Measurements from ENCODE around the gene IL17A. TPM values are rescaled to one million over a fixed set of nuclear protein-coding genes. Genes with fewer than 3 reads are reported as not detected.

The IL17A gene
- total RNA-seq, 1 donor: not detected

DNA sequence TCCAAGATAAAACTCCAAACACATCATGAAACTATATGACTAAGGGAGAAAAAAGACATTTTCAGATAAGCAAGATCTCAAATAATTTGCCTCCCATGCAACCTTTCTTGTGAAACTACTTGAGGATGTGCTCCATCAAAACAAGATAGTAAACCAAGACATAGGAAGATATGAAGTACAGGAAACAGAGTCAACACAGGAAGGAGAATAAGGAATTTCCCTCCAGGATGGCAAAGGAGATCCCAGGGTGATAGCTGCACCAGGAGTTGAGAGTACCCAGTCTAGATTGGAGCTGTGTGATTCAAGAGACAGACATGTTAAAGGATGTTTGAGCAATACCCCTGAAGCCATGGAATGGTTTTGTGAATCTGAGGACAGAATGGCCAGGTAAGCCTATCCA lies 15.3 kb downstream of the IL17A start:
- H3K27me3 ChIP-seq (ENCODE audit: insufficient read depth, low read length): no peaks in the 10 kb centered on the region
- H3K4me2 ChIP-seq (ENCODE audit: insufficient read depth, low read length): no peak overlapping the region
- H3K36me3 ChIP-seq (ENCODE audit: insufficient read depth, low read length): no peaks in the 10 kb centered on the region
- H3K9me3 ChIP-seq (ENCODE audit: low read depth, low read length): no peaks in the 10 kb centered on the region
- H4K20me1 ChIP-seq (ENCODE audit: insufficient read depth, low read length): no peaks in the 10 kb centered on the region
- H3K4me3 ChIP-seq (ENCODE audit: insufficient read depth, low read length): no peak overlapping the region
- TF ChIP-seq, protein P1, sequence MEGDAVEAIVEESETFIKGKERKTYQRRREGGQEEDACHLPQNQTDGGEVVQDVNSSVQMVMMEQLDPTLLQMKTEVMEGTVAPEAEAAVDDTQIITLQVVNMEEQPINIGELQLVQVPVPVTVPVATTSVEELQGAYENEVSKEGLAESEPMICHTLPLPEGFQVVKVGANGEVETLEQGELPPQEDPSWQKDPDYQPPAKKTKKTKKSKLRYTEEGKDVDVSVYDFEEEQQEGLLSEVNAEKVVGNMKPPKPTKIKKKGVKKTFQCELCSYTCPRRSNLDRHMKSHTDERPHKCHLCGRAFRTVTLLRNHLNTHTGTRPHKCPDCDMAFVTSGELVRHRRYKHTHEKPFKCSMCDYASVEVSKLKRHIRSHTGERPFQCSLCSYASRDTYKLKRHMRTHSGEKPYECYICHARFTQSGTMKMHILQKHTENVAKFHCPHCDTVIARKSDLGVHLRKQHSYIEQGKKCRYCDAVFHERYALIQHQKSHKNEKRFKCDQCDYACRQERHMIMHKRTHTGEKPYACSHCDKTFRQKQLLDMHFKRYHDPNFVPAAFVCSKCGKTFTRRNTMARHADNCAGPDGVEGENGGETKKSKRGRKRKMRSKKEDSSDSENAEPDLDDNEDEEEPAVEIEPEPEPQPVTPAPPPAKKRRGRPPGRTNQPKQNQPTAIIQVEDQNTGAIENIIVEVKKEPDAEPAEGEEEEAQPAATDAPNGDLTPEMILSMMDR (IDR thresholded peaks at IDR 0.05; ENCODE audit: extremely low read depth, low read depth, low read length): no peak
- DNase-seq (ENCODE audit: insufficient read length, low spot score, missing footprints): no peak
- H3K27ac ChIP-seq (ENCODE audit: low read depth, low read length): no peak overlapping the region
- H3K79me2 ChIP-seq (ENCODE audit: insufficient read depth, low read length): no peaks in the 10 kb centered on the region
- no peak overlapping the region for H2AFZ ChIP-seq (ENCODE audit: low read length)
- no peaks in the 10 kb centered on the region for H3K4me1 ChIP-seq (ENCODE audit: insufficient read depth, low read length)

GRCh38 chr6:52207066-52207465 lies 20.9 kb downstream of the IL17A start:
- Histone ChIP-seq H3K4me3 (ENCODE audit: insufficient read depth, low read length) (no peak overlapping the region), H3K27me3 (ENCODE audit: insufficient read depth, low read length) (no peaks in the 10 kb centered on the region), H3K27ac (ENCODE audit: low read depth, low read length) (no peak overlapping the region), H4K20me1 (ENCODE audit: insufficient read depth, low read length) (no peaks in the 10 kb centered on the region), H3K79me2 (ENCODE audit: insufficient read depth, low read length) (no peaks in the 10 kb centered on the region), H3K4me2 (ENCODE audit: insufficient read depth, low read length) (no peak overlapping the region), H2AFZ (ENCODE audit: low read length) (no peak overlapping the region), H3K36me3 (ENCODE audit: insufficient read depth, low read length) (no peaks in the 10 kb centered on the region), H3K4me1 (ENCODE audit: insufficient read depth, low read length) (no peaks in the 10 kb centered on the region), H3K9me3 (ENCODE audit: low read depth, low read length) (no peaks in the 10 kb centered on the region)
- DNase-seq (ENCODE audit: insufficient read length, low spot score, missing footprints): no peak
- TF ChIP-seq, protein P1 (IDR thresholded peaks at IDR 0.05; ENCODE audit: extremely low read depth, low read depth, low read length): no peak

DNA sequence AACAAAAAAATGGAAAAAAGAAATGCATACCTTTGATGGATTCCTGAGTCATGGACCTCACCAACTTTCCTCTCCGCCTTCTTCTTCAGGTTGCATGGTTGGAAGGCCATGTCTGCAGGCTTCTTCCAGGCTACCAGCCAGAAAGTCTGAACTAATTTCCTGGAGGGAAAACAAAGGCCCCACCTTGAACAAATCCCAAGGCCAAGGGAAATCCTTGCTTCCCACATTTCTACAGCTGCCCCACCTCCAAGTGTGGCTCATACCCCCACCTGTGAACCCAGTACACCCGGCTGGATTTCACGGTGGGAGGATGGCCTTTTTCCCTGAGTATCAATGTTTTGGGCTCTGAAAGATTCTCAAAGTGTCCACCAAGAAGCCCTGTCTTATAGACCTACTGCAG lies 22.4 kb downstream of the IL17A start:
- TF ChIP-seq, protein P1 (IDR thresholded peaks at IDR 0.05; ENCODE audit: extremely low read depth, low read depth, low read length): no peak

GRCh38 chr6:52209770-52210169 lies 23.6 kb downstream of the IL17A start:
- no peak overlapping the region for H3K4me3 ChIP-seq (ENCODE audit: insufficient read depth, low read length)
- H3K4me1 ChIP-seq (ENCODE audit: insufficient read depth, low read length): no peaks in the 10 kb centered on the region
- no peak overlapping the region for H3K27ac ChIP-seq (ENCODE audit: low read depth, low read length)
- no peaks in the 10 kb centered on the region for H3K27me3 ChIP-seq (ENCODE audit: insufficient read depth, low read length)
- H2AFZ ChIP-seq (ENCODE audit: low read length): no peak overlapping the region
- no peaks in the 10 kb centered on the region for H4K20me1 ChIP-seq (ENCODE audit: insufficient read depth, low read length)
- H3K36me3 ChIP-seq (ENCODE audit: insufficient read depth, low read length): no peaks in the 10 kb centered on the region
- no peak for DNase-seq (ENCODE audit: insufficient read length, low spot score, missing footprints)
- no peaks in the 10 kb centered on the region for H3K79me2 ChIP-seq (ENCODE audit: insufficient read depth, low read length)
- no peak overlapping the region for H3K4me2 ChIP-seq (ENCODE audit: insufficient read depth, low read length)
- no peaks in the 10 kb centered on the region for H3K9me3 ChIP-seq (ENCODE audit: low read depth, low read length)
- TF ChIP-seq, protein P1 (IDR thresholded peaks at IDR 0.05; ENCODE audit: extremely low read depth, low read depth, low read length): no peak

More for the DNA sequence above, 22.4 kb downstream of the IL17A start:
- Histone ChIP-seq H3K4me3 (ENCODE audit: insufficient read depth, low read length) (no peak overlapping the region), H3K36me3 (ENCODE audit: insufficient read depth, low read length) (no peaks in the 10 kb centered on the region), H3K79me2 (ENCODE audit: insufficient read depth, low read length) (no peaks in the 10 kb centered on the region), H2AFZ (ENCODE audit: low read length) (no peak overlapping the region), H3K27ac (ENCODE audit: low read depth, low read length) (no peak overlapping the region), H3K4me2 (ENCODE audit: insufficient read depth, low read length) (no peak overlapping the region), H3K27me3 (ENCODE audit: insufficient read depth, low read length) (no peaks in the 10 kb centered on the region), H4K20me1 (ENCODE audit: insufficient read depth, low read length) (no peaks in the 10 kb centered on the region), H3K9me3 (ENCODE audit: low read depth, low read length) (no peaks in the 10 kb centered on the region), H3K4me1 (ENCODE audit: insufficient read depth, low read length) (no peaks in the 10 kb centered on the region)
- no peak for DNase-seq (ENCODE audit: insufficient read length, low spot score, missing footprints)
